GM04503 (cell line): ENCODE measurements around the gene SCART1.
"Not testable (repeated sequence)": the region's sequence is repeated elsewhere in the genome, so short reads cannot be mapped to it uniquely, and the experiment has no call there.

ENCODE experiments used
- DNase-seq: peaks from one replicate; pipeline ENCODE4 v3.0.0-alpha.2; 2012; ENCODE audit warnings: low read depth

Gene SCART1

DNA sequence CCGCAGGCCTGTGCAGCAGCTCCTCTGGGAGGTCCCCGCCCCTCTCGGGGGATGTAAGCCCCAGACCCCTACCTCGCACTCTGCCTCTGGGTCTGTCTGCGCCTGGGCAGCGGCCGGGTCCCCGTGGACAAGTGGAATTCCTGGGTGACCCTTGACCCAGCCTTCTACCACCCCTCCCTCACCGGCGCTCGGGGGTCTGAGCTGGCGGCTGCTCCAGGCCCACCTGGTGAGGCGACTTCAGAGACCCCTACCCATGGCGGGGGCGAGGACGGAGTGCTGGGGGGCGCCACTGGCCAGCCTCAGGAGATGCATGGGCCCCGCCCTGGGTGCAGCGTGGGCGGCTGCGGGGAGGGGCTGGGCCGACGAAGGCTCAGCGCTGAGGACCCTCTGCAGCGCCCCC lies 21.0 kb upstream of the SCART1 start:
- not testable (repeated sequence) for DNase-seq

DNA sequence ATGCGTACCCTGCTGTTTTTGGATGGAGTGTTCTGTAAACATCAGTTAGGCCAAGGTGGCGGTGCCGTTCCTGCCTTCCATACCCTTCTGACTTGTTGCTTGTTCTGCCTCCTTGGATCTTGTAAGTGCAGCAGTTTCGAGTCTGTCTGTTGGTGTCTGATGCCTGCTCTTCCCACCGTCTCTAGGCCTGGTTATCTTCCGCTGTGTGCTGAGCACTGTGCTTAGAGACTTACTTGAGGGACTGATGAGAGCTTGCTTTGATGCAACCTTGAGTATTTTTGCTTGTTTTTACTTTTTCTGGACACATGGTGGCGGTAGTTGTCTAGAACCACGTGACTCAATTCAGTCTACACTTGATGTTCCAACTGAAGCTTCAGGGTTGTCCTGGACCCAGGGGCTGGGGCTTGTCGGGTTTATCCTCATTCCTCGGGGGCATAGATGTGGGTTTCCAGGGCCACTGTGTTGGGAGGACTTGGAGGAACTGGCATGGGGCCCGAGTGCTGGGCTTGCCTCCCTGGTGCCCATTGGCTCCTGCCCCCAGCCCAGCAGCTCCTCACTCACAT lies 15.0 kb upstream of the SCART1 start:
- no peak for DNase-seq

DNA sequence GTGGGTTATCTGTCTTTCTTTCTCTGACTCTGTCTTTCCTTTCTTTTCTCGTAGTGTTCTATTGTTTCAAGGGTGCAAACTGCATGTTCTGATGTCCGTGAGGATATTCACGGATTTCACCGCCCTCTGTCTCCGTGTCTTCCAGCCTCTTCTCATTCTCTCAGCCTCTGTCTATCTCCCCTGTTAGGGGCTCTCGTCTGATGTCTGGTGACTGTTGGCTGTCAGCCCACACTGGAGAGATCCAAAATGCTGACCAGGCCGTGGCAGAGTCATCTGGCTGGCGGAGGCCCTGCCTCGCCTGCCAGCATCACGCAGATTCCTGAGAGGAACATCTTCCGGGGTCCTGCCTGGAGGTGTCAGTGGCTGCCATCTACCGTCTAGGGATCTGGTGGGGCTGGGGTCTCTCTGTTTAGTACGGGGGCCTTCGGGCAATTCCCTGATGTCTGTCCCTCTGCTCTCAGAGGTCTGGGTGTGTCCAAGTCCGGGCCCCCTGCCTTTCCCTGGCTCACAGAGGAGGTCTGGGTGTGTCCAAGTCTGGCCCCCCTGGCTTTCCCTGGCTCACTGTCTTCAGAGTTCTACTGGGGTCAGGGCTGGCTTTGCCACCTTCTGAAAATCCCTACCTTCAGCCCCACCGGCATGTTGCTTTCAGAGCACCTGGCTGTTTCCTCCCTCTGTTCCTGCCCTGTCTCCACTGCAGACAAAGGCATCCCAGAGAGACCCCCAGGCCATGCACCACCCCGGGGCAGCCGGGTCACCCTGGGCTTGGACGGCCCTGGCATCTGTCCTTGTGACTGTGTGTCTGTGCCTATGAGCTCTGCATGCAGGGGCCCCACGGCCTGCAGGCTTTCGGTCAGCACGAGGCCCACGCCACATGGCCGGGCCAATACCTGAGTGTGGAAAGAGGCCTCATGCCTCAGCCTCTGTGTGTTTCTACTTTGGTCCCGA lies 14.0 kb upstream of the SCART1 start:
- no peak for DNase-seq

DNA sequence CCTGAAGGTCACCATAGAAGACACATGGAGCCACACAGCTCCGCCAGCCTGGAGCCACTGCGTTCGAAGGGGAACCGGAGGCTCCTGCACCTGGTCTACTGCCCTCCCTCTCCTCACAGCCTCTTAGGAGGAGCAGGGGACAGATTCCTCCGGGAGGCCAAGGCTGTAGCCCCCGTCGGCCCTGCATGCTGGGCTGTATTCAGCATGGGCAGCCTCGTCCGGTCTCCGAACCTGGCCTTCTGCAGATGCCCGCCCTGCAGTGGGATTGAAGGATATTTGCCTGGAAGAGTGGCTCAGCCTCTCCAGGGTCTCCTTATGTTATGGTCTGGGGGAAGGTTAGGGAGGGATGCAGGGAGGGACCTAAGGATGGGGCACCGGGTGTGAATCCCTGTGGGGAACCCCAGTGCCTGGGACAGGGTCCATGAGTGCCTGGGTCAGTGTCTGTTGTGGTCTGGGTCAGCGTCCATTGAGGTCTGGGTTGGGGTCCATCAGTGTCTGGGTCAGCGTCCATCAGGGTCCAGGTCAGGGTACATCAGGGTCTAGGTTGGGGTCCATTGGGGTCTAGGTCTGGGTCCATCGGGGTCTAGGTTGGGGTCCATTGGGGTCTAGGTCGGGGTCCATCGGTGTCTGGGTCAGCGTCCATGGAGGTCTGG lies 13.0 kb upstream of the SCART1 start:
- DNase-seq: no peak

DNA sequence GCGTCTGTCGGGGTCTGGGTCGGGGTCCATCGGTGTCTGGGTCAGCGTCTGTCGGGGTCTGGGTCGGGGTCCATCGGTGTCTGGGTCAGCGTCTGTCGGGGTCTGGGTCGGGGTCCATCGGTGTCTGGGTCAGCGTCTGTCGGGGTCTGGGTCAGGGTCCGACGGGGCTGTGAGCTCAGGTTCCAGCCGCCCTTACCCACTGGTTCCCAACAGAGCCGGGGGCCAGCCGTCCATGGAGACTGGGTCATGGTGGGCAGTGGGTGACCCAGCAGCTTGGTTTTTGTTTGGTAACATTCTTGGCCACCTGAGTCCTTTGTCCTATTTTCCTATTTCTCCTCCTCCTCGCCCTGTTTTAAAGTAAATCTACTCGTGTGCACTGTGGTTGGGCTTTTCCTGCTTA lies 12.4 kb upstream of the SCART1 start:
- not testable (repeated sequence) for DNase-seq

DNA sequence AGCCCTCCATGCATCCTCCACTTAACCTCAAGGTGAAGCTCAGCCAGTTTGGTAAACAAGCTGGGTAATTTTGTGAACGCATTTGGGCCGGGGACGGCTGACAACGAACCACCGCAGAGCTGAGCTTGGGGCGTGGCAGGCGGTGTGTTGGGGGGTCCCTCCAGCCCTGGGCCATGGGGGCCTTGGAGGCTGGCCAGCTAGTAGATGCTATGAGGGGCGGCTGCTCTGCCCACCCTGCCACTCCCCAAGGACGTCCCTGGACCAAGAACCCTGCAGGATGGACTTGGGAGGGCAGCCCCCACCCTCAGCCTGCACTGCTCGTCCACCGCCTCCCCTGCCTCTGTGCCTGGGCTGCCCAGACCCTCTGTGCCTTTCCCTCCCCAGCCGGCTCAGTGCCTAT lies 12.0 kb upstream of the SCART1 start:
- no peak for DNase-seq

DNA sequence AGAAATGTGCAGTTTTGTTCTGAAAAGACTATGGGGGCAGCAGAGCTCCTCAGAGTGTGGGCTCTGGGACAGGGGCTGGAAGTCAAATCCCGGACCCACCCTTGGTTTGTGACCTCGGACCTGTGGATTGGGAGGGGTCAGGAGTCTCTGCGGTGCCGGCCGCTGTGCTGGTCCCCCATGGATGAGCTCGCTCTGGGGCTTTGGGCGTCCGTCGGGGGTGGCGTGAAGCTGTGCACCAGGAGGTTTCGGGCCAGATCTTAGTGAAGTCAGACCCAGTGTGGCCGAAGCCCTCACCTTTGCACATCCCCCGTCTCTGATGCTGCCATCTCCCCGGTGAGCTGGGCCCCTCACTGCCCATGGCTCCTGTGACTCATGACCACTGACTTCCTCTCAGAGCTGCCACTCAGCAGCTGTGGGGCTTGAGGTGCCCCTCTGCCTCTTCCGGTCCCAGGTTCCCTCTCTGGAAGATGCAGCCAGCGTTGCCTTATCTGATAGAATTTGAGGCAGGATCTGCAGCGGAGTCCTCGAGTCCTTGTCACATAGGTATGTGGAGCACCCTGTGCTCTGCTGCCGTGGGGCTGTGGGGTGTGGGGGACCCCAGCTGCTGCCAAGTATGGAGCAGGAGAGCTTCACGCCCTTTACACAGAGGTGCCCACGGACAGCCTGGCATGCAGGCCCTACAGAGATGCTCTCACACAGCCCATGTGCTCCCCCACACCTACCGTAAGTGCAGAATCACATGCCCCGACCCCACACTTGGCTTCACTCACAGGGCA lies 11.4 kb upstream of the SCART1 start:
- DNase-seq: no peak

DNA sequence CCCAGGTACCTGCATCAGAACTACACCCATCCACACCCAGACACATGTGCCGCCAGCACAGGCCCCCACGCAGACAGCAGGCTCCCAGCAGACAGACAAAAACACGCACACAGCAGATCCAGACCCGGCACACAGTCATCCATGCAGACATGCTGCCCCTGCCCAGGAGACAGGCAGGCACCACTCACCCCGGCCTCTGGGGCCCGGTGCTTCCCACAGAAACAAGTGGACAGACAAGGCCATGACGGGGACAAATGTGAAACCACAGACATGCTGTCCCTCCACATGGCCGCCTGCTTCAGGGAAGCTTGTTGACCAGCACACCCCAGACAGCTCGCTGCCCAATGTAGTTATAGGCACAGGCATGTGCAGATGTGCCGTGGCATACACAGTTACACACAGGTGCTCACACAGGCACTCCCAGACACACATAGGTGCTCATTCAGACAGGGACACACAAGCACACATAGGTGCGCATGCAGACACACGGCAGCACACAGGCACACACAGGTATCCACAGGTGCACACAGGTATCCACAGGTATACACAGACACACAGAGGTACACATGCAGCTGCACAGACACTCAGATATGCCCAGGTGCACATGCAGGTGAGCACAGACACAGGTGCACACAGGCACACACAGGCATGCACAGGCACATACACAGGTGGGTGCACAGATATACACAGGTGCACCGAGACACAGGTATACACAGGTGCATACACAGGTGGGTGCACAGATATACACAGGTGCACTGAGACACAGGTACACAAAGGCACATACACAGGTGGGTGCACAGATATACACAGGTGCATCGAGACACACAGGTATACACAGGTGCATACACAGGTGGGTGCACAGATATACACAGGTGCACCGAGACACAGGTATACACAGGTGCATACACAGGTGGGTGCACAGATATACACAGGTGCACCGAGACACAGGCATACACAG lies 10.5 kb upstream of the SCART1 start:
- DNase-seq: no peak

DNA sequence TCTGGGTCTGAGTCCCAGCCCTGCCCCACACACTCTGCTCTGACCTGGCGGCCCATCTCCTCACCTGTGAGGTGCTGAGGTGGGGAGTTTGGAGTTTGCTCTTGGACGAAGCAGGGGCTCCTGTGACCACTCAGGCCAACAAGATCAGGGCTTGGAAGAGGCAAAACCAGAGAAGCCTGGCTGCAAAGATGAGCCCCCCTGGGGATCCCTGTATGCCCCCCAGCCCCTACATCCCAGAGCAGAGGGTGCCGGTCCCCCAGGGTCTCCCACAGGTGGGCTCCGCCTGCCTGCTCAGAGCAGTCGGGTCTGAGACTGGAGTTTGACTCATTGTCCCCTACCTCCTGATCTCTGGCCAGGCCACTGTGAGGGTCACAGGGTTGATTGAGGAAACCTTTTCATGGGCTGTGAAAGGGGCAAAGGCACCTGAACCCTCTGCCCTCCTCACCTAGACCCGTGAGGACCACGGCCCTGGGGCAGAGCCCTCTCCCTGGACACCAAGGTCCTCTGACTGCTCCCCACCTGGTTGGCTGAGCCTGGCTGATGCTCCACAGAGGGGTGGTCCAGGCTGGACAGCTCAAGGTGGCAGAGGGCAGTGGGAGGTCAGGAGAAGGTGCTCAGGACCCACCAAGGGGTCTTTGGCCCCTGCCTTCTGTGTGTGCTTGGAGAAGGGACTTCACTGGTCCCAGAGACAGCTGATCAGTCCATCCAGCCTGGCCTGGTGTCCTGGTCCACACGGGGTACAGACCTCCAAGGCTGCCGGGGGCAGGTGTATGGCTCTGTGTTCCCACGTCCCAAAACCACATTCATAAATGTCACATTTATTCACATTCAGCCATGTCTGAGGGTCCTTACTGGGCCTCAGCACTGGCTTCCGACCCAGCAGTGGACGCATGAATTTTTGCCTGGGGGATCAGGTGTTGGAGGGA lies 9.1 kb upstream of the SCART1 start:
- DNase-seq: no peak

DNA sequence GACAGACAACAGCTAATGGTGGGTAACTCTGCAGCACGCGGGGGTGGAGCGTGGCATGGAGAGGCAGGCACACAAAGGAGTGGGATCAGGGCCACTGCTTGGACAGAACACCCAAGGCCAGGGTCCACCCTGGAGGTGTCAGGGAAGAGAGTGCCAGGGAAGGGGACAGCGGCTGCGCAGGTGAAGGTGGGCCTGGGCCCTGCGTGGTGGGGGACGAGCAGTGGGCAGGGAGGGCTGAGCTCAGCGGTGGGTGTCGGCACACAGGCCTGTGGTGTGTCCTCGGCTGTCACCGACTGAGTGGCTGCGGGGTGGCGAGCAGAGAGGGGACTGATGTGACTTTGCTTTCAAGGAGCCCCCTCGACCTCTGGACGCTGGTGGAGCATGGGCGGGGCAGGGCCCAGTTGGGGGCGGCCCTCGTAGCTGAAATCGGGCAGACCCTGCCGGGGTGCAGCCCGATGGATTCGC lies 8.4 kb upstream of the SCART1 start:
- DNase-seq: no peak

DNA sequence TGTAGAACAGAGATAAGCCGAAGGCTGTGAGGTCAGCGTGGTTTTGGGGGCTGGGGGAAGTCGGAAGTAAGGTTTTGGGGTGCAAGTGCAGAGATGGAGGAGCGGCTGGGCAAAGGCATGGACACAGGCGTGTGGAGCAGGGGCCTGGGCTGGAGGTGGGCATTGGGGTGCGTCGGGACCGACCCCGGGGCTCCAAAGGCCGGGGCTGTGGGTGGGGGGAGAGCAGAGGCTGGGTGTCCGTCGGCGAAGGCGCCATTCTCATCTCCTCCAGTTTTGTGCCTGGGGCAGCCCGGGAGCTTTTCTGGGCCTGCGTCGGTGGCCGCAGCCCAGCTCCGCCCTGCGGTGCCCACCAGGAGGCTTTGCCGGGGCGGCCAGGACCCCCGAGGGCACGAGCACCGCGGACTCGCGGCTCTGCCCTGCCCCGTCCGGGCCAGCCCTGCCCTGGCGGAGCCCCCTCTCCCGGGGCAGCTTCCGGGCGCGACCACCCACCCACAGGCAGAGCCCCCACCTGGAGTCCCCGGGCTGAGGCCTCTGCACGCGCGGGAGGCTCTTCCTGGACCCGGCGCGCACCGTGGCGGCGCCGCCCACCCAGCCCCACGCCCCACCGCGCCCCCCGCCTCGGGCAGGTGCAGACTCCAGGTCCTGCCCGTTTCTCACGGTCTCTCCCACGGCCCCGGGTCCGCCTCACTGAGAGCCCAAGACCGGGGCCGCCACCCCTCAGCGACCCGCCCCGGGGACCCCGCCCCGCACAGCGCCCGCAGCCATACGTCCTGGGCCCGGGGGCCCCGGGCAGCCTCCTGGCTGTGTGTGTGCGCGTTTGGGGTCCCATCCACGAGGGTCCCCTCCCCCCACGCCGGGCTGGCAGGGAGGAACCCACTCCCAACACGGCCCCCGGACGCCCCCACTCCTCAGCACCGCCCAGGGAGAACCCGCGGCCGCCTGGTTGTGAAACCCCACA lies 7.7 kb upstream of the SCART1 start:
- no peak for DNase-seq

DNA sequence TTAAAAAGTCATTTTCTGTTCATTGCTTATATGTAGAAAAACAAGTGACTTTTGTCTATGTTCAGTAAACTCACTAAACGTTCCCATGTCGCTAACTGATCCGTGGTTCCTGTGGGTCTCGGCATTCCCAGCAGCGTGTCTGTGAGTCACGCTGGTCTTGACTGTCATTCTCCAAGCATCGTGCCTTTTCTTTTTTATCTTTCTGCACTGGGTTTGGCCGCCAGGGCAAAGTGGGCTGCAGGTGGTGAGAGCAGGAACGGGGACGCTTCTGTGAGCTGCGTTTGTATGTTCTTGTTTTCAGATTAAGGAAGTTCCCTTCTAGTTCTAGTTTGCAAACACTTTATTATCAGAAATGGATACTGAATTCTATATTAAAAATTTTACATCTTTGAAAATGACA lies 6.8 kb upstream of the SCART1 start:
- DNase-seq: no peak

DNA sequence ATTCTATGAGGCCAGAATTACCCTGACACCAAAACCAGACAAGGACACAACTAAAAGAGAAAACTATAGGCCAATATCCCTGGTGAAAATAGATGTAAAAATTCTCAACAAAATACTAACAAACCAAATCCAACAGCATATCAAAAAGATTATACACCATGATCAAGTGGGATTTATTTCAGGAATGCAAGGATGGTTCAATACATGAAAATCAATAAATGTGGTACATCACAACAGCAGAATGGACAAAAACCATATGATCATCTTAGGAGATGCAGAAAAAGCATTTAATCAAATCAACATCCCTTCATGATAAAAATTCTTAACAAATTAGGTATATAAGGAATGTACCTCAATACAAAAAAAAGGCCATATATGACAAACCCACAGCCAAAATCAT lies 5.6 kb upstream of the SCART1 start:
- no peak for DNase-seq

DNA sequence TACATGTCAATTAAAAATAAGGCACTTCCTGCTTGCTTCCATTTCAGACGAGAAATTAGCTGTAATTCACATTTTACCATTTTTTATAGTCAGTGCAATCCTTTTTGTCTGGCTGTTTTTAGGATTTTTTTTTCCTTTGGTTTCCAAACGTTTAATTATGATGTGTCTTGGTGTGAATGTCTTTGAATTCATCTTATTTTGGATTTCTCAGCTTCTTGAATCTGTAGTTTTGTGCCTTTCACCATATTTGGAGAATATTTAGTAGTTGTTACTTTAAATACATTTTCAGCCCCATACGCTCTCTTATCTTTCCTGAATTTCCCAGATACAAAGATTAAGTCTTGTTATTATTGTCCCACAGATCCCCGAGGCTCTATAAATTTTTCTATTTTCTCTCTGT lies 2.4 kb upstream of the SCART1 start:
- no peak for DNase-seq

DNA sequence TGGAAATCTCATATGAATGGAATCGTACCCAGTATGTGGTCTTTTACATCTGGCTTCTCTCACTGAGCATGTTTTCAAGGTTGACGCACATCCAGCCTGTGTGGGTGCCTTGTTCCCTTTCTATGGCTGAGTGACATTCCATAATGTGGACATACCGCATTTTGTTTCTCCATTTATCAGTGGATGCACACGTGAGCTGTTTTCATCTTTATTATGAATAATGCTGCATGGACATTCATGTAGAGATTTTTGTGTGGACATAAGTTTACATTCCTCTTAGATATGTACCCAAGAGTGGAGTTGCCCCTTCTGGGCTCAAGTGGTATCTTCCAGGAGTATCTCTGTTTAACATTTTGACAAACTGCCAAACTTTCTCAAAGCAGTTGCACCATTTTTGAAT lies 1.3 kb upstream of the SCART1 start:
- DNase-seq: no peak

DNA sequence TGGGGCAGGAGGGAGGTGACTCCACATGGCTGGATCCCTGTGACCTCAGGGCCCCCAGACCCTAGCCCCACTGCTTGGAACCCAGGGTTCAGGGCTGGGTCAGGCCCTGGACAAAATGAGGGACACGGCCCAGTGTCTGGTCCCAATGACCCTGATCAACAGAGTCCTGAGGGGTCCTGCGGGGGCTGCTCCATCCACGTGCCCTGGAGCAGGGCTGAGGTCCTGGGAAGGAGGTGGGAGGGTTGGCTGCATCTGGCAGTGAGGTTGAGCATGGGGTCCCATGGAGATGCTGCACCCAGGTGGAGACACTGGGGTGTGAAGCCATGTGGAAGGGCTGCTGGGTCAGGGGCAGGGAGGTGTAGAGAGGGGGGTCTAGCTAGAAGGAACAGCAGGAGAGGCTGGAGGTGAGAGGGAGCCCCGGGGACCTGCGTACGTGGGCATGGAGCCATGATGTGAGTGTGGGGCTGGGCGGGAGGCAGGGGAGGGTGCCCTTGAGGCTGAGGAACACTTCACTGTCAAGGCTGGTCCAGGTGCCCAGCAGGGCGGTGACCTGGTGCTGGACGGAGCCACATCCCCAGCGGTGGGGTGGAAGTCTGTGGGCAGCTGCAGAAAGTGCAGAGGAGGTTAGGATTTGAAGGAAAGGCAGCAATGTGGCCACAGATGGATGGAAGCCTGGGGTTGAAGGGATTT lies 604 bp downstream of the SCART1 start:
- no peak for DNase-seq

DNA sequence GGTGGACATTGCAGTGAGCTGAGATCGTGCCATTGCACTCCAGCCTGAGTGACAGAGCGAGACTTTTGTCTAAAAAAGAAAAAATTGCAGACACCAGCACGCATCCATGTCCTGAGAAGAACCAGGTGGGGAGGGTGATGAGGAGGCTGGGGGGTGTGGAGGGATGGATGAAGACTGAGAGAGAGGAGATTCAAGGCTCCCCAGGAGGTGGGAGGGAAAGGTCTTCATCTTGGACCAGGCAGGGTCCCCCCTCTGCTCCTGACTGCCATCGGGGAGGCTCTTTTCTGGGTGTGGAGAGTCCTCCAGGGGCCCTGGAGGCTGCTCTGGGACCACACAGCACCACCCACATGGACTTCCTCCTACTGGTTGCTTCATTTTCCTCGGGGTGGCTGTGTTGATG lies 1.5 kb downstream of the SCART1 start:
- no peak for DNase-seq

DNA sequence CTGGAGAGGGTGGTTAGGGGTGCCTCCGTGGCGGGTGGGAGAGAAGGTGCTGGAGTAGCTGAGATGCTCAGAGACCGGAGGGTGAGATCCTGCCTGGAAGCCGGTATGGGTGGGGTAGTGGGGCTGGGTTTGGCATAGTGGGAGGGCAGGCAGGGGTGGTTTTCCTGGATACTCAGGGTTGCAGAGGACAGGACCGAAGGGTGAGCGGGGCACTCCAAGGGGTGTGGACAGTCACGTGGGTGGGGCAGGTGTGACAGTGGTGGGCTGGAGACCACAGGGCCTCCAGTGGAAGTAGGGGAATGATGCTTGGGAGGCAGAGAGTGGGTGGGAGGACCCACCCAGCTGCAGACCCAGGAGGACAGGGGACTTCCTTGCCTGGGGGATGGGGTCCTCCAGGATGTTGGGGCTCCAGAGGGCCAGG lies 1.9 kb downstream of the SCART1 start:
- no peak for DNase-seq
